GM23338 (cell line): ENCODE measurements around the gene ZNF318.

Experiments used
- EZH2 ChIP-seq: fragments of 200-600 bp; sonication (generic); IDR thresholded peaks from one replicate; pipeline ENCODE4 v1.8.0; 2017; ENCODE audit warnings: antibody characterized with exemption, mild to moderate bottlenecking, low read depth; ENCODE audit not compliant: unreplicated experiment
- ZNF331 ChIP-seq: fragments of 250-450 bp; sonication (Bioruptor Pico); IDR thresholded peaks from 2 replicates; pipeline ENCODE4 v1.5.0; 2020; ENCODE audit warnings: low read depth, mild to moderate bottlenecking, moderate library complexity
- TF ChIP-seq, protein P1 (sequence below), 2 experiments: fragments of 200-600 bp in 1 of 2; sonication (generic) in 1 of 2; conservative IDR thresholded peaks; 2 replicates each; pipeline versions ENCODE4 v1.5.1 to v1.6.1; 2016 to 2017; ENCODE audit warnings: antibody characterized with exemption in 2 of 2, low read depth in 2 of 2, mild to moderate bottlenecking in 2 of 2, moderate library complexity in 1 of 2
- TF ChIP-seq, protein P2 (sequence below): IDR thresholded peaks from one replicate; pipeline ENCODE4 v1.6.1; 2018; ENCODE audit warnings: antibody characterized with exemption; ENCODE audit not compliant: unreplicated experiment

DNA sequence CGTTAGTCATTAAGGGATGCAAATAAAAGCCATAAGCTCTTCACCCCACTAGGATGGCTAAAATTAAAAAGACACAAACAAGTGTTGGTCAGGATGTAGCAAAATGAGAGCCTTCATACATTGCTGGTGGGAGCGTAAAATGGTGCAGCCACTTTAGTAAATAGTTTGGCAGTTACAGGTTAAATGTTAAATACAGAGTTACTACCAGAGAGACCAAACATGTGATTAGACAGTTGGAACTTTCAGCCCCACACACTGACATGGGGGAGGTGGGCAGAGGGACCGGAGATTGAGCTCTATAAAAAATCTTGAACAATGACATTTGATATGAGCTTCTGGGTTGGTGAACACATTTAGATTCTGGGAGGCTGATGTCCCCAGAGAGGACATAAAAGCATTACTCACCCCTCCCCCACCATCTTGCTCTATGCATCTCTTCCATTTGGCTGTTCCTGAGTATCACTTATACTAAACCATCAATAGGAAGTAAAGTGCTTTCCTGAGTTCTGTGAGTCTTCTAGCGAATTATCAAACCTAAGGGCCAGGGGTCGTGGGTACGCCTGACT lies 20.4 kb upstream of the ZNF318 start:
- TF ChIP-seq, protein P1, sequence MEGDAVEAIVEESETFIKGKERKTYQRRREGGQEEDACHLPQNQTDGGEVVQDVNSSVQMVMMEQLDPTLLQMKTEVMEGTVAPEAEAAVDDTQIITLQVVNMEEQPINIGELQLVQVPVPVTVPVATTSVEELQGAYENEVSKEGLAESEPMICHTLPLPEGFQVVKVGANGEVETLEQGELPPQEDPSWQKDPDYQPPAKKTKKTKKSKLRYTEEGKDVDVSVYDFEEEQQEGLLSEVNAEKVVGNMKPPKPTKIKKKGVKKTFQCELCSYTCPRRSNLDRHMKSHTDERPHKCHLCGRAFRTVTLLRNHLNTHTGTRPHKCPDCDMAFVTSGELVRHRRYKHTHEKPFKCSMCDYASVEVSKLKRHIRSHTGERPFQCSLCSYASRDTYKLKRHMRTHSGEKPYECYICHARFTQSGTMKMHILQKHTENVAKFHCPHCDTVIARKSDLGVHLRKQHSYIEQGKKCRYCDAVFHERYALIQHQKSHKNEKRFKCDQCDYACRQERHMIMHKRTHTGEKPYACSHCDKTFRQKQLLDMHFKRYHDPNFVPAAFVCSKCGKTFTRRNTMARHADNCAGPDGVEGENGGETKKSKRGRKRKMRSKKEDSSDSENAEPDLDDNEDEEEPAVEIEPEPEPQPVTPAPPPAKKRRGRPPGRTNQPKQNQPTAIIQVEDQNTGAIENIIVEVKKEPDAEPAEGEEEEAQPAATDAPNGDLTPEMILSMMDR (conservative IDR thresholded peaks at IDR 0.05; ENCODE audit: low read depth in 2 of 2) = no peak
- TF ChIP-seq EZH2 = no peak
- TF ChIP-seq ZNF331 (CRISPR knock-in tag) = no peak
- TF ChIP-seq, protein P2, sequence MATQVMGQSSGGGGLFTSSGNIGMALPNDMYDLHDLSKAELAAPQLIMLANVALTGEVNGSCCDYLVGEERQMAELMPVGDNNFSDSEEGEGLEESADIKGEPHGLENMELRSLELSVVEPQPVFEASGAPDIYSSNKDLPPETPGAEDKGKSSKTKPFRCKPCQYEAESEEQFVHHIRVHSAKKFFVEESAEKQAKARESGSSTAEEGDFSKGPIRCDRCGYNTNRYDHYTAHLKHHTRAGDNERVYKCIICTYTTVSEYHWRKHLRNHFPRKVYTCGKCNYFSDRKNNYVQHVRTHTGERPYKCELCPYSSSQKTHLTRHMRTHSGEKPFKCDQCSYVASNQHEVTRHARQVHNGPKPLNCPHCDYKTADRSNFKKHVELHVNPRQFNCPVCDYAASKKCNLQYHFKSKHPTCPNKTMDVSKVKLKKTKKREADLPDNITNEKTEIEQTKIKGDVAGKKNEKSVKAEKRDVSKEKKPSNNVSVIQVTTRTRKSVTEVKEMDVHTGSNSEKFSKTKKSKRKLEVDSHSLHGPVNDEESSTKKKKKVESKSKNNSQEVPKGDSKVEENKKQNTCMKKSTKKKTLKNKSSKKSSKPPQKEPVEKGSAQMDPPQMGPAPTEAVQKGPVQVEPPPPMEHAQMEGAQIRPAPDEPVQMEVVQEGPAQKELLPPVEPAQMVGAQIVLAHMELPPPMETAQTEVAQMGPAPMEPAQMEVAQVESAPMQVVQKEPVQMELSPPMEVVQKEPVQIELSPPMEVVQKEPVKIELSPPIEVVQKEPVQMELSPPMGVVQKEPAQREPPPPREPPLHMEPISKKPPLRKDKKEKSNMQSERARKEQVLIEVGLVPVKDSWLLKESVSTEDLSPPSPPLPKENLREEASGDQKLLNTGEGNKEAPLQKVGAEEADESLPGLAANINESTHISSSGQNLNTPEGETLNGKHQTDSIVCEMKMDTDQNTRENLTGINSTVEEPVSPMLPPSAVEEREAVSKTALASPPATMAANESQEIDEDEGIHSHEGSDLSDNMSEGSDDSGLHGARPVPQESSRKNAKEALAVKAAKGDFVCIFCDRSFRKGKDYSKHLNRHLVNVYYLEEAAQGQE = no peak
